Upper lobe of right lung (tissue), 1 donor: ENCODE measurements around the gene CEP350. TPM values are rescaled to one million over a fixed set of nuclear protein-coding genes. Genes with fewer than 3 reads are reported as not detected.

ENCODE experiments used
- ATAC-seq: fragments of 200-7000 bp; cut with Tn5 transposase; one replicate; pipeline ENCODE4 v1.9.1; 2020; ENCODE audit warnings: mild to moderate bottlenecking, moderate library complexity
- DNase-seq: peaks from one replicate; pipeline ENCODE4 v3.0.0-alpha.2; 2020
- H3K27ac ChIP-seq: fragments of 200-600 bp; one replicate; pipeline ENCODE4 v1.8.0; 2022
- H3K27me3 ChIP-seq: fragments of 200-600 bp; one replicate; pipeline ENCODE4 v1.8.0; 2022; ENCODE audit warnings: mild to moderate bottlenecking
- H3K36me3 ChIP-seq: fragments of 200-600 bp; one replicate; pipeline ENCODE4 v1.8.0; 2022
- H3K4me1 ChIP-seq: fragments of 200-600 bp; one replicate; pipeline ENCODE4 v1.8.0; 2022
- H3K4me3 ChIP-seq: fragments of 200-600 bp; one replicate; pipeline ENCODE4 v1.8.0; 2022; ENCODE audit warnings: mild to moderate bottlenecking
- H3K9me3 ChIP-seq: fragments of 200-600 bp; one replicate; pipeline ENCODE4 v1.8.0; 2022
- CTCF ChIP-seq: fragments of 200-600 bp; IDR thresholded peaks from one replicate; pipeline ENCODE4 v1.8.0; 2022; ENCODE audit warnings: antibody characterized with exemption
- intact Hi-C: fragments of 100-400 bp; cut with DNase I; formaldehyde crosslinking; loops from one replicate; pipeline ENCODE4 v1.11.0; 2022
- total RNA-seq: library from RNA; stranded (reverse); fragmentation: NEBNext Ultra II Directional; extraction: Animal tissue kit (Norgen Biotek cat#: 25700); gene quantifications from one replicate; pipeline ENCODE4 v1.2.1, GENCODE V29; 2021
- donor health status: DM: no; HTN: yes; CAD: no; lungs with severe emphysema.

Gene CEP350
- total RNA-seq, 1 donor from 2014 or later, result 51.2 TPM

DNA sequence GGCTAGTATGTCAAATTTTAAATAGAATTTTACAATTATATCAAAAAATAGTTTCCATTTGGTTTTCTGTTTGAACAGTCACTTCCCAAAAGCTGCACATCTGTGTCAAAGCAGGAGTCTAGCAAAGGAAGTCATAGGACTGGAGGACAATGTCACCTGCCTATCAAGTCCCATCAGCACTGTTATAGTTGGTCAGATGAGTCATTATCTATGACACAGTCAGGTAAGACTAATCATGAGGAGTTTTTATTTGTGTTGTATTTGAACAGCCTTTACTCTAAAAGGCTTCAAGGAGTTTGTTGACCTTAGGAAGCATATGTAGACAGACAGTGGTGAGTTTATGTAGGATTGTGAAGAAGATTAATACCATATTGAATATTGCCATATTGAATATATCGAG, 125.8 kb downstream of the CEP350 start:
- Histone ChIP-seq H3K4me3 (no peak overlapping the region), H3K9me3 (no peaks in the 10 kb centered on the region), H3K27me3 (no peaks in the 10 kb centered on the region), H3K36me3 (peaks cover 87% of the 10 kb centered on the region), H3K4me1 (no peaks in the 10 kb centered on the region), H3K27ac (no peak overlapping the region)
- no peak for TF ChIP-seq CTCF
- no peak for DNase-seq
- no peak for ATAC-seq
- intact Hi-C loops, result no loop called here

DNA sequence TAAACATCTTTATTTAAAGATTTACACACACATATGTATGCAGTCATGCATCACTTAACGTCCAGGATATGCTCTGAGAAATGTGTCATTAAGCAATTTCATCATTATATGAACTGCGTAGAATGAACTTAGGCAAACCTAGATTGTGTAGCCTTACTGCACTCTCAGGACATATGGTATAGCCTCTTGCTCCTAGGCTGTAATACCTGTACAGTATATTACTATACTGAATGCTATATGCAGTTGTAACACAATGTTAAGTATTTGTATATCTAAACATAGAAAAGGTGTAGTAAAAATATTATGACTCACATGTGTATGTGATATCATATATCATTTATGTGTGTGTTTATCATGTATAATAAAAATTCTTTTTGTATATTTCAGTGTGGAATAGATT, 126.9 kb downstream of the CEP350 start:
- H3K27ac ChIP-seq, result no peak overlapping the region
- intact Hi-C loops, result no loop called here
- ATAC-seq, result no peak
- DNase-seq, result no peak
- no peak overlapping the region for H3K4me3 ChIP-seq
- H3K4me1 ChIP-seq, result no peaks in the 10 kb centered on the region
- TF ChIP-seq CTCF, result no peak
- no peaks in the 10 kb centered on the region for H3K27me3 ChIP-seq
- peaks cover 87% of the 10 kb centered on the region for H3K36me3 ChIP-seq
- no peaks in the 10 kb centered on the region for H3K9me3 ChIP-seq

DNA sequence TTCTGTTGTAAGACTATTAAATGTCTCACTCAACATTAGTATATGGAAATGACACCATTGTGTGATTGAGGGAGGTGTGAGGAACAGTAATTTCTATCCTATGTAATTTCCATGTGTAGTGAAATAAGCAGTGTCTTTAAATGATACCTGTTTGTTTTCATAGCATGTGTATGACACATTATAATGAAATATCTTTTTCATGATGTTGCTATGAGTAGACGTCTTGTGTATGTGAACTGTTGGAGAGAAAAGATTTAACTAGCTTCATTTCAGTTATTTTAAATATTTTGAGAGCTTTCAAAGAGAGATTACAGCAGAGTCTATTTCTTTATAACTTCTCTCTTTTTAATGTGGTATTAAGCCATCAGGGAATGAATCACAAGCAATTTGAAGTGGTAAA, 128.6 kb downstream of the CEP350 start:
- intact Hi-C loops, result no loop called here
- no peak for TF ChIP-seq CTCF
- no peaks in the 10 kb centered on the region for H3K27me3 ChIP-seq
- H3K27ac ChIP-seq, result no peak overlapping the region
- H3K4me1 ChIP-seq, result no peaks in the 10 kb centered on the region
- DNase-seq, result no peak
- H3K4me3 ChIP-seq, result no peak overlapping the region
- peaks cover 81% of the 10 kb centered on the region for H3K36me3 ChIP-seq
- H3K9me3 ChIP-seq, result no peaks in the 10 kb centered on the region
- ATAC-seq, result no peak

DNA sequence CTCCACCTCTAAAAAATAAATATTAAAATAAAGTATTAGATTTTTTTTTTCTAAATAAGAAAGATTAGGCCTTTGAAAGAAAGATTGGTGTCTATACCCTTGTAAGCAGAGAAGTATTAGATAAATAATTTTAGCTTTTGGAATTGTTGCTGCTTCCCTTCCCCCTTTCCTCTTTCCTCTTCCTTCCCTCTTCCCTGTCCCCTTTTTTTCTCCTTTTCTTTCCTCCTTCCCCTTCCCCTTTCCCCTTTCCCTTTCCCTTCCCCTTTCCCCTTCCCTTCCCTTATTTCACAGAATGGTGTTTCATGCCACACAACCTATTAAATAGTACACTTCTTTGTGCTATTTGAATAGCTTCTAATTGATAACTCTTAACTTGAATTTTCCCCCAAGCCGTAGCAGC, 130.3 kb downstream of the CEP350 start:
- DNase-seq, result no peak
- no peak for TF ChIP-seq CTCF
- Histone ChIP-seq H3K27me3 (no peaks in the 10 kb centered on the region), H3K9me3 (no peaks in the 10 kb centered on the region), H3K27ac (no peak overlapping the region), H3K36me3 (peaks cover 81% of the 10 kb centered on the region), H3K4me3 (no peak overlapping the region), H3K4me1 (no peaks in the 10 kb centered on the region)
- intact Hi-C loops, result no loop called here
- no peak for ATAC-seq

- no peak for ATAC-seq
- TF ChIP-seq CTCF, result no peak
- no peaks in the 10 kb centered on the region for H3K4me1 ChIP-seq
- H3K4me3 ChIP-seq, result no peak overlapping the region
- no peaks in the 10 kb centered on the region for H3K9me3 ChIP-seq
- no peaks in the 10 kb centered on the region for H3K27me3 ChIP-seq
- intact Hi-C loops, result no loop called here
- no peak overlapping the region for H3K27ac ChIP-seq
- peaks cover 79% of the 10 kb centered on the region for H3K36me3 ChIP-seq
- no peak for DNase-seq
These were observed 130.7 kb downstream of the CEP350 start for GRCh38 chr1:180085331-180085730.

DNA sequence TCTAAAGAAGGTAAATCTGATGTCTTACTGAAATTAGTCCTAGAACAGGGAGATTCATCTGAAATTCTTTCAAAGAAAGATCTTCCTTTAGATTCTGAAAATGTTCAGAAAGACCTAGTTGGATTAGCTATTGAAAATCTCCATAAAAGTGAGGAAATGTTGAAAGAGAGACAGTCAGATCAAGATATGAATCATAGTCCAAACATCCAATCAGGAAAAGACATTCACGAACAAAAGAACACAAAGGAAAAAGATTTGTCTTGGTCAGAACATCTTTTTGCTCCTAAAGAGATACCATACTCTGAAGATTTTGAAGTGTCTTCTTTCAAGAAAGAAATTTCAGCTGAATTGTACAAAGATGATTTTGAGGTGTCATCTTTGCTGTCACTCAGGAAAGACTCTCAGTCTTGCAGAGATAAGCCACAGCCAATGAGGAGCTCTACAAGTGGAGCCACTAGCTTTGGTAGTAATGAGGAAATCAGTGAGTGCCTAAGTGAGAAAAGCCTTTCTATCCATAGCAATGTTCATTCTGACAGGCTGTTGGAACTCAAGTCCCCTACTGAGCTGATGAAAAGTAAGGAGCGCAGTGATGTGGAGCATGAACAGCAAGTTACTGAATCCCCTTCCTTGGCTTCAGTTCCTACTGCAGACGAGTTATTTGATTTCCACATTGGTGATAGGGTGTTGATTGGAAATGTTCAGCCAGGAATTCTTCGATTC, 138.5 kb downstream of the CEP350 start:
- ATAC-seq, result no peak
- H3K27me3 ChIP-seq, result no peaks in the 10 kb centered on the region
- H3K9me3 ChIP-seq, result no peaks in the 10 kb centered on the region
- no peak overlapping the region for H3K27ac ChIP-seq
- no peak overlapping the region for H3K4me3 ChIP-seq
- no peaks in the 10 kb centered on the region for H3K4me1 ChIP-seq
- intact Hi-C loops, result no loop called here
- peaks cover 91% of the 10 kb centered on the region for H3K36me3 ChIP-seq
- DNase-seq, result no peak
- no peak for TF ChIP-seq CTCF
